Measurements from ENCODE around the gene HTR3D. TPM values are rescaled to one million over a fixed set of nuclear protein-coding genes. Genes with fewer than 3 reads are reported as not detected.

Gene HTR3D
- total RNA-seq, 2 donors from 2014 or later: not detected

- no peak overlapping the region for H3K4me3 ChIP-seq
- peaks cover 37% of the 10 kb centered on the region for H3K36me3 ChIP-seq
- H3K9me3 ChIP-seq: no peaks in the 10 kb centered on the region
- DNase-seq (ENCODE audit: low spot score): no peak
- H3K27me3 ChIP-seq: no peaks in the 10 kb centered on the region
- H3K4me1 ChIP-seq: peaks cover 0 to 16% of the 10 kb centered on the region in 2 donors
- TF ChIP-seq CTCF (IDR thresholded peaks at IDR 0.05): no peak
- H3K27ac ChIP-seq: no peak overlapping the region
Measured at GRCh38 chr3:184011937-184012889, 19.3 kb upstream of the HTR3D start.

GRCh38 chr3:184015381-184016019 lies 16.0 kb upstream of the HTR3D start:
- Histone ChIP-seq H3K27me3 (no peaks in the 10 kb centered on the region), H3K4me1 (peaks cover 0 to 17% of the 10 kb centered on the region in 2 donors)

GRCh38 chr3:184016169-184016570 lies 15.4 kb upstream of the HTR3D start:
- Histone ChIP-seq H3K9me3 (no peaks in the 10 kb centered on the region), H3K36me3 (peaks cover 17% of the 10 kb centered on the region), H3K4me3 (peak overlapping the region; percentile 17 to 33), H3K27ac (peak overlapping the region; percentile 94), H3K27me3 (no peaks in the 10 kb centered on the region), H3K4me1 (peaks cover 0 to 17% of the 10 kb centered on the region in 2 donors)
- no peak for TF ChIP-seq CTCF (IDR thresholded peaks at IDR 0.05)
- no peak for DNase-seq (ENCODE audit: low spot score)

More at GRCh38 chr3:184015381-184016019, 16.0 kb upstream of the HTR3D start:
- Histone ChIP-seq H3K9me3 (no peaks in the 10 kb centered on the region), H3K27ac (peak overlapping the region; percentile 94), H3K36me3 (peaks cover 19% of the 10 kb centered on the region), H3K4me3 (peak overlapping the region; percentile 17 to 33)
- TF ChIP-seq CTCF (IDR thresholded peaks at IDR 0.05): no peak
- DNase-seq (ENCODE audit: low spot score): no peak

- Histone ChIP-seq H3K36me3 (peaks cover 10% of the 10 kb centered on the region), H3K27ac (peak overlapping the region; percentile 94), H3K27me3 (no peaks in the 10 kb centered on the region), H3K4me1 (peaks cover 0 to 17% of the 10 kb centered on the region in 2 donors), H3K9me3 (no peaks in the 10 kb centered on the region), H3K4me3 (peak overlapping the region; percentile 94 to 100)
- peak; percentile 67 for DNase-seq (ENCODE audit: low spot score)
- peak; percentile 94 to 100 for TF ChIP-seq CTCF (IDR thresholded peaks at IDR 0.05)
Measured at GRCh38 chr3:184016811-184017671, 14.5 kb upstream of the HTR3D start.

- TF ChIP-seq CTCF (IDR thresholded peaks at IDR 0.05): peak; percentile 4 to 70
- Histone ChIP-seq H3K9me3 (no peaks in the 10 kb centered on the region), H3K36me3 (peaks cover 10% of the 10 kb centered on the region), H3K4me3 (peak within 1 kb of the TSS; percentile 94 to 100), H3K27ac (peak within 1 kb of the TSS; percentile 94), H3K27me3 (no peaks in the 10 kb centered on the region), H3K4me1 (peaks cover 0 to 17% of the 10 kb centered on the region in 2 donors)
- DNase-seq (ENCODE audit: low spot score): peak; percentile 92
Measured at GRCh38 chr3:184017672-184018423, 13.7 kb upstream of the HTR3D start, which contains the start of gene ABCC5. Gene ABCC5, minus strand, starts transcription at chr3:184017884. Its CDS starts 3,492 bp downstream, at chr3:184014392.
